SW 1271 (cell line): Measurements from ENCODE around the gene SELENOH.
"Not testable (repeated sequence)": the region's sequence is repeated elsewhere in the genome, so short reads cannot be mapped to it uniquely, and the experiment has no call there.

Source experiments
- DNase-seq, 2 experiments: peaks; one replicate each; lab custom pipeline; 2025; lab: John Stamatoyannopoulos, UW

The SELENOH gene, protein sequence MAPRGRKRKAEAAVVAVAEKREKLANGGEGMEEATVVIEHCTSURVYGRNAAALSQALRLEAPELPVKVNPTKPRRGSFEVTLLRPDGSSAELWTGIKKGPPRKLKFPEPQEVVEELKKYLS

DNA sequence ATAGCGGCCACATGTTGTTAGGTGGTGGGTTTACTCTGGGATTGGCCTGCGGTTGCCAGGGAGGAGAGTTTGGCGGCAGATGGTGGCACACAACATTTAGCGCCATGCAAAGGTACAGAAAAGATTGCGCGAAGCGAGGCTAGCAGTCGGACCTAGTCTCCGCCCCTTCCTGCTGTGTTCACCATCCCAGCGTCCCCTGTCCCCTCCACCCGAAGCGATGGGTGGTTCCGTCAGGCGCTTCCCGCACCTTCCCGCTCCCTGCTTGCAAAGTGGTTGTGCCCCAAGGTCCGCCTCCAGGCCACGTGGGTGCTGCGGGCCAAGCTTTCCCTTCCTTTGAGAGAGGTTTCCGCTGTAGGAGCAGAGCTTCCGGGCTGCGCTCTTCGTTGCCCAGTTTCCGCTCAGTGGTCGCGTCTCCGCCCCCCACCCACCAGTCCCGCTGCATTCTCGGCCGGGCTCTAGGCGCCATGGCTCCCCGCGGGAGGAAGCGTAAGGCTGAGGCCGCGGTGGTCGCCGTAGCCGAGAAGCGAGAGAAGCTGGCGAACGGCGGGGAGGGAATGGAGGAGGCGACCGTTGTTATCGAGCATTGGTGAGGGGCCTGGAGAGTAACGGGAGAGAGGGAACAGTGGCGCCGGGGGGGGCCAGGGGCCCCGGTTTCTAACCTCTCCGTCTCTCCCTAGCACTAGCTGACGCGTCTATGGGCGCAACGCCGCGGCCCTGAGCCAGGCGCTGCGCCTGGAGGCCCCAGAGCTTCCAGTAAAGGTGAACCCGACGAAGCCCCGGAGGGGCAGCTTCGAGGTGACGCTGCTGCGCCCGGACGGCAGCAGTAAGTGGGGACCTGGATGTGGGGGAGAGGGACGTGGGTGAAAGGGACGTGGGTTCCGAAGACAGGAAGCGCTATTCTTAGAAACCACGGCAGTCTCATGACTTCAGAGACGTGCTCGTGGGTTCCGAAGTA lies at the start of gene SELENOH:
TSS of gene SELENOH (plus strand) at position 360 of the 955 bp plus-strand sequence. CDS start at position 465, 105 bp downstream.
- DNase-seq = peak; percentile 94 to 97

GRCh38 chr11:57698843-57699365 lies 42.4 kb upstream of the SELENOH start:
- DNase-seq = no peak

DNA sequence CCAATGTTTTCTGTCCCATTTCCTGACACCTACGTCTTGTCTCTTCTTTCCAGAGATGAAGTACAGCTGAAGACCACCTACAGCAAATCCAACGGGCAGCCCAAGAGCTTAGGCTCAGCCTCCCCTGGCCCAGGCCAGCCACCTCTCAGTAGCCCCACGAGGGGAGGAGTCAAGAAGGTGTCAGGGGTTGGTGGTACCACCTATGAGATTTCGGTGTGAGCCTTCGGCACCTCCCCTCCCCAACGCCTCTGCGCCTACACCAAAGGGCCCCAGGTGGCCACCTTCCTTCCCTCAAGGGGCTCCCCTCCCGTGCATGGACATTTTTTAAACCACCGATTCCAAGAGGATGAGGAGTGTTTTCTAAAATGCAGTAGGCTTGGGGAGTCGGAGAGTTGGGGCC lies 41.5 kb upstream of the SELENOH start:
- DNase-seq = no peak

GRCh38 chr11:57700425-57700824 lies 40.9 kb upstream of the SELENOH start:
- no peak for DNase-seq

GRCh38 chr11:57703341-57703740 lies 38.0 kb upstream of the SELENOH start:
- no peak for DNase-seq

- no peak for DNase-seq
These were observed 36.4 kb upstream of the SELENOH start for GRCh38 chr11:57704932-57705331.

- not testable (repeated sequence) for DNase-seq
These were observed 35.9 kb upstream of the SELENOH start for GRCh38 chr11:57705432-57705831.

DNA sequence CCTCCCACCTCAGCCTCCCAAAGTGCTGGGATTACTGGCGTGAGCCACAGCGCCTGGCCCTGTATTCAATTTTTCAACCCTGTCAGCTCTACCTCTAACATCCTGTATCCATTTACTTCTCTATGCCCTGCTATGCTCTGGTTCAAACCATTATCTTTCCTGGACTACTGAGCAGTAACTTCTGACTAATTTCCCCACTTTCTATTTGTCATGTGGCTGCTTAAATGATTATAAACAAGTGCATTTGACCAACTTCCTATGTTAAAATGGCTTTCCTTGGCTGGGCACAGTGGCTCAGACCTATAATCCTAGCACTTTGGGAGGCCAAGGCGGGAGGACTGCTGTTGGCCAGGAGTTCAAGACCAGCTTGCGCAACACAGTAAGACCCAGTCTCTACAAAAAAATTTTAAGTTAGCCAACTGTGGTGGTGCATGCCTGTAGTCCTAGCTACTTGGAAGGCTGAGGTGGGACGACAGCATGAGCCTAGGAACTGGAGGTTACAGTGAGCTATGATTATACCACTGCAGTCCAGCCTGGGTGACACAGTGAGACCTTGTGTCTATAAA lies 31.4 kb upstream of the SELENOH start:
- no peak for DNase-seq

DNA sequence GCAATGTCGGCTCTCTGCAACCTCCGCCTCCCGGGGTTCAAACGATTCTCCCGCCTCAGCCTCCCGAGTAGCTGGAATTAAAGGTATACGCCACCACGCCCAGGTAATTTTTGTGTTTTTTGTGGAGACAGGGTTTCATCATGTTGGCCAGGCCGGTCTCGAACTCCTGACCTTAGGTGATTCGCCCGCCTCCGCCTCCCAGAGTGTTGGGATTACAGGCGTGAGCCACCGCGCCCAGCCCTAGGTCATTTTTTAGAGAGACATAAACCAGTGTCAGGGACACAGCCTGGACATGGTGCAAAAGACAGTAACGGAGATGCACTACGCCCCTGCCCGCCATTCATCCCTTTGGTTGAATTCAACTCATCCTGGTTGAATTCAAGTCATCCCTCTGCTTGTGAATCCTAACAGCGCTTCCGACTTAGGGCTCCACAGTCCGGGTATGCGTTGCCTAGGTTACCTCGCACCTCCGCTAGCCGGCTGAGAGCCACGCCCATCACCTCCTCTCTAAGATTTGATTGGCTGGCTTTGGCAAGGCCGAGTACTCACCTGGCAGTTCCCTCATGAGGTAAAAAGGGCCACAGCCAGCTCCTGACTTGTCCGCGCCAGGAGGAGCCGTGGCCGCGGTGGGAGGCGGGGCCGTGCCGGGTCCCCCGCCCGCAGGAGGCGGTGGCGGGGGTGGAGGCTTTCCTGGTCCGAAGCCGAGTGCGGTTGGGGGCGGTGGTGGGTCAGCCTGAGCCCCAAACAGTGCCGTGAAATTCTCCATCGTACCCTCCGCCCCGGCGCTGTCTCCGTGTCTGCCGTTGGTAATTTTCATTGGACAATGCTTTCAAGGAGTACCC lies 29.7 kb upstream of the SELENOH start, which contains the start of gene MED19:
TSS of gene MED19 (minus strand) at position 802 of the 842 bp plus-strand sequence. CDS start at position 766, 36 bp downstream.
- DNase-seq = peak; percentile 69 to 85

DNA sequence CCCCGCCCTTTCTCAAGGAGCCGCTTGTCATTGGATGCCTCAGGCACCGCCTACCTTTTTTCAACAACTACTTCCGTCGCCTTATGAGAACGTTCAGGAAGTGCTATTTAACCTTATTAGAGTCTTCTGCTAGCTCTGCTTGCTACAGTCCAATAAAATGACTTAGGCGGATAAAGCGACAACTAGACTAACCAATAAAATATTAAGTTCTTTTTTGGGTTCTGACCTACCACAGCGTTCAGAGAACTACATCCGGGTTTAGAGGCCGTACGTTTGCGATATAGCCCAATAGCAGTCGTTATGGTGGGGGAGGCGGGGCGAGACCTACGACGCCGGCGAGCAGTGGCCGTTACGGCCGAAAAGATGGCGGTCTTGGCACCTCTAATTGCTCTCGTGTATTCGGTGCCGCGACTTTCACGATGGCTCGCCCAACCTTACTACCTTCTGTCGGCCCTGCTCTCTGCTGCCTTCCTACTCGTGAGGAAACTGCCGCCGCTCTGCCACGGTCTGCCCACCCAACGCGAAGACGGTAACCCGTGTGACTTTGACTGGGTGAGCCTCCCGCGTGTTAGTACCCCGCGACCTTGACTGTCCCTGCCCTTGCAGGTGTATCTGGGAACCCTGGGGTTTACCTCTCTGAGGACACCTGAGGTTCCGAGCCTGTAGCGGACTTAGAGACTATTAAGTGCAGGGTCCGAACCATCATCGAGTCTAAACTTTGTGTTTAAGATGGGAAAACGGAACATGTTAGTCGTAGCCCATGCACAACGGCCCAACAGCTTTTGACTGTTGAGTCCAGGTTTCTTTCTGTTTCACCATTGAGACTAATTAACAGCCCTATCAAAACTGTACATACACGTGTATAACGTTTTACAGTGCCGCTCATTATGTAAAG lies 28.8 kb upstream of the SELENOH start, which contains the start of gene TMX2:
TSS of gene TMX2 (plus strand) at position 338 of the 895 bp plus-strand sequence. CDS start at position 364, 26 bp downstream.
- peak; percentile 94 to 100 for DNase-seq

GRCh38 chr11:57713835-57714234 lies 27.5 kb upstream of the SELENOH start:
- no peak for DNase-seq

- not testable (repeated sequence) for DNase-seq
These were observed 24.6 kb upstream of the SELENOH start for GRCh38 chr11:57716726-57717125.

DNA sequence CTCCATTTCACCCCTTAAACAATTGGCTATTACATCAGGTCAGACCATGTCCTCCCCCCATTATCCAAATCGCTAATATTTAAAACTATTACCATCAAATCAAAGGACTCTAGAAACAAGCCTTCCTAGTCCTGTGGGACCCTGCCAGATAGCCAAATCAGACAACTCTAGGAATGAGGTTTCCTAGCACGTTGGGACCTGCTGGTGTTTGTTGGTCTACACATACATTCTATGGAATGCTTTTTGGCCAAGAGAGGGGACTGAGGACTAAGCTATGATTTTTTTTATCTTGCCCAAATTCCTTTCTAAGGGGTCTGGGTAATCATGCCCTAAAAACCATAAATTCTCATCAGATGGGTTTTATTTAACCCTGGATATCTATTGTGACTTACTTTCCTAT lies 14.1 kb upstream of the SELENOH start:
- no peak for DNase-seq

DNA sequence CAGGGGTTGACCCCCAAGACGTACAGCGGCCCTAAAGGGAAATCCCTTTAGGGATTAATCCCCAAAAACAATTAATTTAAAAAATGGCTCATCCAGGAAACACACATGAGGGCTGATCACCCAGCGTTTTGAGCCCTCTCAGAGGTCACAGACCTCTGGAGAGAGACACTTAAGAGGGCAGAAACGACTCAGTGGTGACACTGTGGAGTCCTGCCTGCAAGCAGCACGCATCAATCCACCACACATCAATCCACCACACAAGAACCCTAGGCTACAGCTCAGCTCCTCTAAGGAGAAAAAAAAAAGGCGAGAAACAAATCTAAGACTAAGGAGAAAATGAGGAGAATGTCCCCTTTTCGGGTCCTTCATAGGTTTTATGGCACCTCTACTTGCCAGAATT lies 12.5 kb upstream of the SELENOH start:
- no peak for DNase-seq

DNA sequence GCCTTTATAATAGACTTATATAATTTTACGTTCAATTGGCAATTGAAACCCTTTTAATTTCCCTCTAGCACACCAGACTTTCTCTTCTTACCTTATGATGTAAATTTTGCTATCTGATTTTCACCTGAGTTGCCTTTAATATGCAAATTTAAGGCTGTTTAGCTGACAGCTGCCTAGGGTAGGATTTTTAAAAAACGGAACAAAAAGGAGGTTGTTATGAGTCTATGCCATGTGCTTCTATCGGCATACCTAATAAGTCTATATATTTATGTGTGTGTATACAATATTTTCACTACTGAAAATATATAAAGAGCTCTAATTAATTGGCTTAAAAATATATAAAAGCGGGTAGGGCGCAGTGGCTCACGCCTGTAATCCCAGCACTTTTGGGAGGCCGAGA lies 11.8 kb upstream of the SELENOH start:
- no peak for DNase-seq

GRCh38 chr11:57732661-57733060 lies 8.6 kb upstream of the SELENOH start:
- no peak for DNase-seq

DNA sequence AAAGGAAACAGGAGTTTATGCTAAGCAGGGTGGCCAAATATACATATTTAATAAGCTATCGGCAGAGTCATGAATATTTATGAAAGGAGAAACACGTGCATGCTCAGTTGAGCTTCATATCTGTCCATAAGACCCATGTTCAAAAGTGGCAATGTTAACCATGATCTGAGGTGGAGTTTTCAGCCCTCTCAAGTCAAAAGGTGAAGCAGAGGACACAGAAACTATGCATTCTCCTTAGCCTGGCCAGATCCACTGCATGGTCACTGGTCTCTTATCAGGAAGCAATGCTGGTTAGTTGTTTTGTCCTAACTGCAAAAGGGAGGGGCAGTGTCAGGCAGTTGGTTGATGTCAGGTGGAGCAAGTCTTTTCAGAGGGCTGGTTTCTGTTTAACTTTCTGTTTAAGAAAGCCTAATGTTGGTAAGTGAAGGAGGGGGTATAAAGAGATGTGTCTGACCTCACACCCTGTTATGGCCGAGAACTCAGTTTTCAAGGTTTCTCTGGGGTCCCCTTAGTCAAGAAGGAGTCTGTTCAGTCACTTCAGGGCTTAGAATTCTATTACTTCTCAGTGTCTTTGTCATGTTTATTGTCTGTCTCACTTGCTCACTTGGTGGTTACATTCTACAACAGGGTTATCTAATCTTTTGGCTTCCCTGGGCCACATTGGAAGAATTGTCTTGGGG lies 5.5 kb upstream of the SELENOH start:
- no peak for DNase-seq

DNA sequence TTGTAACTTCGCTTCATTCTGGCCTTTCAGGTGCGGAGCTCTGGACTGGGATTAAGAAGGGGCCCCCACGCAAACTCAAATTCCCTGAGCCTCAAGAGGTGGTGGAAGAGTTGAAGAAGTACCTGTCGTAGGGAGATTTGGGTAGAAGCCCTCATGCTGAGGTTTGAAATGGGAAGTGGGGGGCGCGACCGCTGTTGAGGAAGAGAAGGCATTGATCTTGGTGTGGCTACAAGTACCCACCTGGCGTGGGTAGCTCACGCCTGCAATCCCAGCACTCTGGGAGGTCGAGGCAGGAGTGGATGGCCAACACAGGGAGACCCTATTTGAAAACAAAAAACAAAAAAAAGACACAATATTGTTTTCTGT lies 779 bp downstream of the SELENOH start:
- no peak for DNase-seq

DNA sequence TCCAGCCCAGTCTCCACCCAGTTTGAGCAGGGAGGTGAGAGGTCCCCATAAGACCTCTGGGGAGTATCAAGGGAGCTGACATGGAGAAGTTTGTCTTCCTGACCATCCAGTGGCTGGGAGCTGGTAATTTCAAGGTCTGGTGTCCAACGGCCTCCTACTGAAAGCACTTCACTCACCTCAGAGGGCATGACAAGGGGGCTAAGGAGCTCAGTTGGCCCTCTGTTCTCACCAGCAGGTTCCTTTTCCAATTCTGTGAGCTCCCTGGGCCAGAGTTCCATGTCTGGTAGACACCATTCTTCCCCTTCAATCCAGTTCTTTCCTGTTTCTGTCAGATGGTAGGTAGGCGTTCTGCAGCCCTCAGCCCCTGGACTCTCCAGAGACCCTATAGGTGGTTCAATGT lies 3.1 kb downstream of the SELENOH start:
- no peak for DNase-seq

GRCh38 chr11:57745206-57745605 lies 3.9 kb downstream of the SELENOH start:
- no peak for DNase-seq
